GM18909 (cell line): ENCODE measurements around the gene PRDX5.

Experiments
- ATAC-seq: cut with Tn5 transposase; IDR thresholded peaks from one replicate; pipeline ENCODE4 v1.9.1; 2021; ENCODE audit warnings: mild to moderate bottlenecking; ENCODE audit not compliant: unreplicated experiment, poor library complexity

Gene PRDX5

DNA sequence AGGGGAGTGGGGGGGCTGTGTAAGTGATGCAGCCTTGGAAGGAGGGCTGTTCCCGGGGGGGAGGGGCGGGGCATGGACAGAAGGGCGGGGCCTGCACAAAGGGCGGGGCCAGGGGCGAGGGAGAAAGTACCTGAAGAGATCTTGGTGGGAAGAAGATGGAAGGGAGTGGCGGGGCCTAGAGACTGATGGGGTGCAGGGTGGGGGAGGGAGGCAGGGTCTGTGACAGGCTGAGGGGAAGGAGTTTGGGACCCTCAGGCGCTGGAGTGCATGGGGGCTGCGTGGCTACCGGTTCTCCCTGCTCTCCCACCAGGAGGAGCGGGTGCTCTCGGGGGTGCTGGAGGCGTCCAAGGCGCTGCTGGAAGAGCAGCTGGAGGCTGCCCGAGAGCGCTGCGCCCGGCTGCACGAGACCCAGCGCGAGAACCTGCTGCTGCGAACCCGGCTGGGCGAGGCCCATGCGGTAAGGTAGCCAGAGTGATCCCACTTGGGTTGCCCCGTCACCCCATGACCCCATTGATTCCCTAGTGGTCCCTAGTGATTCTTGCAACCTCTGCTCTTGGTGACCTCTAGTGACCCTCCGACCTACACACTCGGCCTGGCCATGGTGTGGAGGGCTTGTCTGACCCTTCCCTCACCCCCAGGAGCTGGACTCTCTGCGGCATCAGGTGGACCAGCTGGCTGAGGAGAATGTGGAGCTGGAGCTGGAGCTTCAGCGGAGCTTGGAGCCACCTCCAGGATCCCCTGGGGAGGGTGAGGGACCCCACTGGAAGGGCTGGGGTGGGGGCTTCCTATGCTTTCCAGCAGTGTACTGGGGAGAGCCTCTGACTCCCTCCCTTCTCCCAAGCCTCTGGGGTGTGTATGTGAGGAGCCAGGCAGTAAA is 25.2 kb downstream of the PRDX5 start:
- ATAC-seq = no peak

DNA sequence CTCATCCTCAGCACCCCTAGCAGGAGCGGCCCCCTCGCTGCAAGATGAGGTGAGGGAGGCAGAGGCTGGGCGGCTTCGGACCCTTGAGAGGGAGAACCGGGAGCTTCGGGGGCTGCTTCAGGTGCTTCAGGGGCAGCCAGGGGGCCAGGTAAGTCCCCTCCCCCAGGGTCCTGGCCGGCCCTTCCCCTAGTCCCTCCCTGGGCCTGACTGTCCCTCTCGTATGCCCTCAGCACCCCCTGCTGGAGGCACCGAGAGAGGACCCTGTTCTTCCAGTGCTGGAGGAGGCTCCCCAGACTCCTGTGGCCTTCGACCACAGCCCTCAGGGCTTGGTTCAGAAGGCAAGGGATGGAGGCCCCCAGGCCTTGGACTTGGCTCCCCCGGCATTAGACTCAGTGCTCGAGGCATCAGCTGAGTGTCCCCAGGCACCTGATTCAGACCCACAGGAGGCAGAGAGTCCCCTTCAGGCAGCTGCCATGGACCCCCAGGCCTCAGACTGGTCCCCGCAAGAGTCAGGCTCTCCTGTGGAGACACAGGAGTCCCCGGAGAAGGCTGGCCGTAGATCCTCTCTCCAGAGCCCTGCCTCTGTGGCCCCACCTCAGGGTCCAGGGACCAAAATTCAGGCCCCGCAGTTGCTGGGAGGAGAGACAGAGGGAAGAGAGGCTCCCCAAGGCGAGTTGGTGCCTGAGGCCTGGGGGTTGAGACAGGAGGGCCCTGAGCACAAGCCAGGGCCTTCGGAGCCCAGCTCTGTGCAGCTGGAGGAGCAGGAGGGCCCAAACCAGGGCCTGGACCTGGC is 26.0 kb downstream of the PRDX5 start:
- no peak for ATAC-seq

DNA sequence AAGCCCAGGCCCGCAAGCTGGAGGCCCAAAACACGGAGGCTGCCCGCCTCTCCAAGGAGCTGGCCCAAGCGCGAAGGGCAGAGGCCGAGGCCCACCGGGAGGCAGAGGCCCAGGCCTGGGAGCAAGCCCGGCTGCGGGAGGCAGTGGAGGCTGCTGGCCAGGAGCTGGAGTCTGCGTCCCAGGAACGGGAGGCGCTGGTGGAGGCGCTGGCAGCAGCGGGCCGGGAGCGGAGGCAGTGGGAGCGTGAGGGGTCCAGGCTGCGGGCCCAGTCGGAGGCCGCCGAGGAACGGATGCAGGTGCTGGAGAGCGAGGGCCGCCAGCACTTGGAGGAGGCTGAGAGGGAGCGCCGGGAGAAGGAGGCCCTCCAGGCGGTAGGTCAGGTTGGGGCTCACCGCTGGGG is 26.9 kb downstream of the PRDX5 start:
- no peak for ATAC-seq

DNA sequence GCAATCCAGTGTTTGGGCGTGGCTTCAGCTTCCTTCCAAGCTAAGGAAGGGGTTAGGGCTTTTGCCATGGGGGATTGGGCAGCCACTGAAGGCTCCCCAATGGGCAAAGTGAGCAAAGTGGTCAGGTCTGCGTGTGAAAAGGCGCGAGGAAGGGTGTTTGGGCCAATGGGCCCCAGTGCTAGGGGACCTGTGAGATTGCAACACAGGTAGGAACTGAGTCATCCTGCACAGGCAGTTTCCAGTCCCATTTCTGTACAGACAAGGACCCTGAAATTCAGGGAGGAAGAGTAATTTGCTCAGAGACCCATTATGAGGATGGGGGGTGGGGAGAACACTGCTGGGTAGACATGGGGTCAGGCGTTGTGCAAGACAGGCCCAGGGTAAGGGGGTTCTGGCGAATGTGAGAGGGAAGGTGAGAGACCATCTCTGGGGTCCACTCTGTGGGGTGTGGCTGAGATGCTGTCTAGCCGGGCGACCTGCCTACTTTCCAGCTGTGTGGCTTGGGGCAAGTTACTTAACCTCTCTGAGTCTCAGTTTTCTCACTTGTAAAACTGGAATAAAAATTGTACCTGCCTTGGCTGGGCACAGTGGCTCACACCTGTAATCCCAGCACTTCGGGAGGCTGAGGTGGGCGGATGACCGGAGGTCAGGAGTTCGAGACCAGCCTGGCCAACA is 29.4 kb downstream of the PRDX5 start:
- ATAC-seq = no peak

DNA sequence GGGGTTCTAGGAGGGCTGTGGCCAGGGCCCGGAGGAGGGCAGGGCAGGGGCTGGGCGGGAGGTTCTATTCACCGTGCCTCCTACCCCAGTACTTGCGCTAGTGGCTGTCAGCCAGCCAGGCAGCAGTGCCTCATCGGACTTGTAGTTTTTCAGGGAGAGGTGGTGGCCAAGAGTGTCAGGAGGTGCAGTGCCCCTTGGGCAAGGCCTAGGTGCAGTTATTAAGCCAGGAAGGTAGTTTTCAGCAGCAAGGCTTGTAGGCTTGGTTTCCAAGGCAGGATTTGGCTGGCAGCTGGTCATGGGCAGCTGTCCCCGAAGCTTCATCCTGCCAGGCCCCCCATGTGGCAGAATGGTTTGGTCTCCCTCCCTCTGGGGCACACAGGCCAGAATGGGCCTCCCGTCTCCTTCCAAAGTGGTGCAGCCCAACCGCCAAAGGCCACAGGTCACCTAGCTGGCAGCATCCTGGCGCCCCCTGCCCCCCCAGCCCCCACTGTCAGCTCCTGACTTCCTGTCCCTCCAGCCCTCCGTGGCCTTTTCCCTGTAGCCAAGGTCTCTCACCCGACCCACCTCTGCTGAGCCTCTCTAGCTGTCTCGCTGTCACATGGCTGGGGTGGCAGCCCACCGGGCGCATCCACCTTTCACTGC is 30.6 kb downstream of the PRDX5 start:
- ATAC-seq = no peak

DNA sequence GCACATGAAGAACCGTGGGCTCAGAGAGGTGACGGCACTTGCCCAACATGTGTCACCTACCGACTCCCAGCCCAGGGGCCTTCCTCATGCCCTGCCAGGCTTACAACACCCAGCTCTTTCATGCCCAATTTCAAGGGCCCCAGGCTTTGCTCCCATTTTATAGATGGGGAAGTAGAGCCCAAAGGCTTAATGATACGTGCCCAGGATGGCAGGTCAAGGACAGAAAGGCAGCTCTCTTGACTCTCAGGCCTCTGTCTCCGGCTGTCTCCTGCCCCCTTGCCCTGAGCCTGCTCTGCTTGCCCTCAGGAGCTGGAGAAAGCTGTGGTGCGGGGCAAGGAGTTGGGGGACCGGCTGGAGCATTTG is 31.1 kb downstream of the PRDX5 start:
- ATAC-seq = no peak

DNA sequence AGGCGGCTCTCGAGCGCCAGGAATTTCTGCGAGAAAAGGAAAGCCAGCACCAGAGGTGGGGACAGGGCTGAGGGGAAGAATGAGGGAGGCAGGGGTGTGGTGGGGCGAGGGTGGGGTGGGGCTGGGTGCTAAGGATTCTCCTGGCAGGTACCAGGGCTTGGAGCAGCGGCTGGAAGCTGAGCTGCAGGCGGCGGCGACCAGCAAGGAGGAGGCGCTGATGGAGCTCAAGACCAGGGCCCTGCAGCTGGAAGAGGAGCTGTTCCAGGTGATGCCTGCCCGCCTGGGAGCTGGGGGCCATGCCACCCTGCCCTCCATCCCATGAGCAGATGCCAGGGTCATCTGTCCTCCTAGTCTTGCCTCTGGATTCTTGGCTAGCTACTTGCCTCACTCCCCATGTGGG is 31.5 kb downstream of the PRDX5 start:
- no peak for ATAC-seq

DNA sequence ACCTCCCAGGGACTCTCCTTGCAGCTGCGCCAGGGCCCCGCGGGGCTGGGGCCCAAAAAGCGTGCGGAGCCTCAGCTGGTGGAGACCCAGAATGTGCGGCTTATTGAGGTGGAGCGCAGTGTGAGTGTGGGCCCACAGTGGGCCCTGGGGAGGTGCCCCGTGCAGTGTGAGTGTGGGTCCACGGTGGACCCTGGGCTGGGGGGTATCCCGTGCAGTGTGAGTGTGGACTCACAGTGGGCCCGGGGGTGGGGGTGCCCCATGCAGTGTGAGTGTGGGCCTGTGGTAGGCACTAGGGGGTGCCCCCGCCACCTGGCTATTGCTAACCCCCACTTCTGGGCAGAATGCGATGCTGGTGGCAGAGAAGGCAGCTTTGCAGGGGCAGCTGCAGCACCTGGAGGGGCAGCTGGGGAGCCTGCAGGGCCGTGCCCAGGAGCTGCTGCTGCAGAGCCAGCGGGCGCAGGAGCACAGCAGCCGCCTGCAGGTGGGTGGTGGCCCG is 33.3 kb downstream of the PRDX5 start:
- no peak for ATAC-seq

DNA sequence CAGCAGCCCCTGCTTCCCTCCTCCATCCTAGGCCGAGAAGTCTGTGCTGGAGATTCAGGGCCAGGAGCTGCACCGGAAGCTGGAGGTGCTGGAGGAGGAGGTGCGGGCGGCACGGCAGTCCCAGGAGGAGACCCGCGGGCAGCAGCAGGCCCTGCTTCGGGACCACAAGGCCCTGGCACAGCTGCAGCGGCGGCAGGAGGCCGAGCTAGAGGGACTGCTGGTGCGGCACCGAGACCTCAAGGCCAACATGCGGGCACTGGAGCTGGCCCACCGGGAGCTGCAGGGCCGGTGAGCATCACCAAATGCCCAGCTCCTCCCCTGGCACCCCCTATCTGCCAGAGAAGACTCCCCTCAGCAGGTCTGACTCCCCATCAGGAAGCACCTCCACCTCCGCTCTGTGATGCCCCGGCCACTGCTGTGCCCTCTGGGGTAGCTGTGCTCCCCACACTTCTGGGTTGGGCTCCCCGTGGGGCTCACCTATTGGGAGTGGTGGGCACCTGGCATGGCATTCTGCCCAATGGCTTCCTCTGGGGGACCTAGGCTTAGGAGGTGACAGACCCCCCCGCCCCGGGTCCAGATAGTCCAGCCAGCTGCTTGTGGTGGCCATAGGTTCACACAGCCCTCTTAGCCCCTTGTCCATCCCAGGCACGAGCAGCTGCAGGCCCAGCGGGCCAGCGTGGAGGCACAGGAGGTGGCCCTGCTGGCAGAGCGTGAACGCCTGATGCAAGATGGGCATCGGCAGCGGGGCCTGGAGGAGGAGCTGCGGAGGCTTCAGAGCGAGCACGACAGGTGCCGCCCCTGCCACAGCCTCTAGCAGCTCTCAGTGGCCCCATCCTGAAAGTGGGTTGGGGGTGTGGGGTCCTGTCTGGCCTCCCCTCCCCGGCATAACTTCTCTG is 34.4 kb downstream of the PRDX5 start:
- ATAC-seq = no peak

DNA sequence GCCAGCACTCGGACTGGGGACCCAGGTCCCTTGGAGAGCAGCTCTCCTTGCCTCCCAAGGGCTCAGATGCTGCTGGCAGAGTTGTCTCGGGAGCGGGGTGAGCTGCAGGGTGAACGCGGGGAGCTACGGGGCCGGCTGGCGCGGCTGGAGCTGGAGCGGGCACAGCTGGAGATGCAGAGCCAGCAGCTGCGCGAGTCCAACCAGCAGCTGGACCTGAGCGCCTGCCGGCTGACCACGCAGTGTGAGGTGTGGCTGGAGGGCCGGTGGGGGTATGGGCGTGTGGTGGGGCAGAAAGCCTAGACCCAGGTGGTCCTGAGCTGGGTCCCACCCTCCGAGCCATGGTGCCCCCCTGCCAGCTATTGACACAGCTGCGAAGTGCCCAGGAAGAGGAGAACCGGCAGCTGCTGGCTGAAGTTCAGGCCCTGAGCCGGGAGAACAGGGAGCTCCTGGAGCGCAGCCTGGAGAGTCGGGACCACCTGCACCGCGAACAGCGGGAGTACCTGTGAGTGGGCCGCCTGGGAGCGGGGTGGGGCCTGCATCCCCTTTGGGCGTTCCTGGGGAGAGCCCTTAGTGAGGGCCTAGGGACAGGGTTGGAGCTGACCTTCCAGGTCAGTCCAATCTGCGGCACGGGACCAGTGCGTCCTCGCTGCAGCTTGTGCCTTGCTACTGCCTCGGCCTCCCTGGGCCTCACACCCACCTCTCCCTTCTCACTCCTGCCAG is 35.2 kb downstream of the PRDX5 start:
- ATAC-seq = no peak

DNA sequence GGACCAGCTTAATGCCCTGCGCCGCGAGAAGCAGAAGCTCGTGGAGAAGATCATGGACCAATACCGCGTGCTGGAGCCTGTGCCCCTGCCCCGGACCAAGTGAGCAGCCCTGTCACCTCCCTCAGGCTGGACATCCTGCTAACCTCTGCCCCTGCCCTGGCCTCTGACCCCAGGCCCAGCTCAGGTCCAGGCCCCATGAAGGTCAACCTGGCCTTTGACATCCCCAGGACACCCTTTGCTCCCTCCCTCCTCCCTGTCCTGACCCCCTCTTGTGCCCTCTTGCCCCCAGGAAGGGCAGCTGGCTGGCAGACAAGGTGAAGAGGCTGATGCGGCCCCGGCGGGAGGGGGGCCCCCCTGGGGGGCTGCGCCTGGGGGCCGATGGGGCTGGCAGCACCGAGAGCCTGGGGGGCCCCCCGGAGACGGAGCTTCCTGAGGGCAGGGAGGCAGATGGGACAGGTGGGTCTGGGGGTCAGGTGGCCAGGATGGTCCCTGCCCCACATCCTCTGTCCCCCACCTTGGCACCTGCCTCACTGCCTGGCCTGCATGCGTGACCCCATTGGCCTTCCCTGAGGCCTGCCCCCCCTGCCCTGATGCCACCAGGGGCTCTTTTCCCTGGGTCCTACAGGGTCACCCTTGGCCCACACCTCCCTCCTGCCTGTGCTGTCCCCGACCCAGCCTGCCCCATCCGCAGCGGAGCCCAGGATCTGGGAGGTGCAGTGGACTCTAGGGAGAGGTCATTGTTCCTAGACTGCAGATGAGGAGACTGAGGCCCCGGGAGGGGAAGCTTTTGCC is 36.0 kb downstream of the PRDX5 start:
- ATAC-seq = no peak

DNA sequence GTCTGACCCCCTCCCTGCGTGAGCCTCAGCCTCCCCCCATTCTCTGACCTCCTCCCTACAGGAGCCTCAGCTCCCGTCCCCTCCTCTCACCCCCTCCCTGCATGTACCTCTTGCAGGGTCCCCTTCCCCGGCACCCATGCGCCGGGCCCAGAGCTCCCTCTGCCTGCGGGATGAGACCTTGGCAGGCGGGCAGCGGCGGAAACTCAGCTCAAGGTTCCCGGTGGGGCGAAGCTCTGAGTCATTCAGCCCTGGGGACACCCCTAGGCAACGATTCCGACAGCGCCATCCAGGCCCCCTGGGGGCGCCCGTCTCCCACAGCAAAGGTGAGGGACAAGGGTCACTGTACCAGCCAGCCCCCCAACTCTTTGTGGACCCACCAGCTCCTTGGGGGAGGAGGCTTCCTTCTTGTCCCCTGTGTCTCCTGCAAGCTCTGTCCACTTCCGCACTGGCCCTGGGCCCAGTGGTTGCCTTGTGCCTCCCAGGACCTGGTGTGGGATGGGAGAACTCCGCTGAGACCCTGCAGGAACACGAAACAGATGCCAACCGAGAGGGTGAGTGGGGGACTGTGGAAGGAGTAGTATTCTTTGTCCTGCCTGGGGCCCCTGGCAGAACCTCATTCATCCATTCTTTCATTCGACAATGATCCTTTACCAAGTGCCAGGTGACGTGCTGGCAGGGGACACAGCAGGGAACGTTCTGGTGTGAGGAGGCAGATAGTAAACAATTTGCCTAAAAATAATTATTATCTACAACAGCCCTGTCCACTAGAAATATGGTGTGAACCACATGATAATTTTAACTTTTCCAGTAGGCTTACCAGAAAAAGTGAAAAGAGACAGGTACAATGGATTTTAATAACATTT is 37.4 kb downstream of the PRDX5 start:
- ATAC-seq = no peak

DNA sequence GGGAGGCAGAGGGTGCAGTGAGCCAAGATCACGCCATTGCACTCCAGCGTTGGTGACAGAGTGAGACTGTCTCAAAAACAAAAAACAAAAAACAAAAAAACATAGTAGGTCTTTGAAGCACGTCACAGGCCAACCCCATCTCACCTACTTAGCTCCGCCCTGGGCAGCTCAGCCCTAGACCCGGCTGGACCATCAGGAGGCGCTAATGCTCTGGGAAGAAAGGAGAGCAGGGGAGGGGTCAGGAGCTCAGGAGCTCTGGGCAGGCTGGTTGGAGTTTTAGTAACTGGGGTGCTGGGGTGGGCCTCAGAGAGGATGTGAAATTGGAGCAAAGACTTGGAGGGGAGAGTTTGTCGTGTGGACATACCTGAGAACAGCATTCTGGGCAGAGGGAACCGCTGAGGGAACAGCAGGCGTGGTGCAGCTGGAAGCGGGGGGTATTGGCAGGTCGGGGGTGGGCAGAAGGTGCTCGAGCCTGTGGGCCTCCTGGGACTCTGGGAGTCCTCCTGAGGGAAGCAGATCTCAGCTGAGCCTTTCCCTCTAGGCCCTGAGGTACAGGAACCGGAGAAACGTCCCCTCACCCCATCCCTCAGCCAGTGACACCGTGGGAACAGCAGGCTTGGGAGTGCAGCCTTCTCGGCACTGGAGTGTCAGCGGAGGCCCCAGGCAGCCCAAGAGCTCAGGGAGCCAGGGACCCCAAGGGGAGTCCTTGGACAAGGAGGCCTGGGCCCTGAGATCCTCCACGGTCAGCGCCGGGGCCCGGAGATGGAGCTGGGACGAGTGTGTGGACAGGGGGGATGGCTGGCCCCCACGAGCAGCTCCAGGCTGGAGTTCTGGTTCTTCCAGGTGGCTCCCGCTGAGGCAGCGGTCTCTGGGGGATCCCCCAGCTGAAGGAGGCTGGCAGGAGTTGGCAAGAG is 38.8 kb downstream of the PRDX5 start:
- ATAC-seq = no peak

DNA sequence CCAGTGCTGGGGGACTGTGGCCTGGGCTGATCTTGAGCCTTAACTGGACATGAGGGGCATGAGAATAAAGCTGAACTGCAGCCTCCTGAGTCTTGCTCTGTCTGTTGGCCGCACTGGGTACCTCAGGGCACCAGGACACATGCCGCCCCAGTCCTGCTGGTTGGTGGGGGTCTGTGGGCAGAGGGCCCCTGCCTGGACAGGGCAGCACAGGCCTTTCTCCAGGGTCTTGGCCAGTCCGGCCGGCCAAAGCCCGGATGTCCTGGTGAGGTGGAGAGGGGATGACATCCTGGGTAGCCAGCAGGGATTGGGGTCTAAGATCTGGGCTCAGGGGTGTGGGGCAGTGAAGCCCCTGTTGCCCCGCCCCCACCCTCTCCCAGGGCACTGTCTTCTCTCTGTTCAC is 39.5 kb downstream of the PRDX5 start:
- no peak for ATAC-seq

DNA sequence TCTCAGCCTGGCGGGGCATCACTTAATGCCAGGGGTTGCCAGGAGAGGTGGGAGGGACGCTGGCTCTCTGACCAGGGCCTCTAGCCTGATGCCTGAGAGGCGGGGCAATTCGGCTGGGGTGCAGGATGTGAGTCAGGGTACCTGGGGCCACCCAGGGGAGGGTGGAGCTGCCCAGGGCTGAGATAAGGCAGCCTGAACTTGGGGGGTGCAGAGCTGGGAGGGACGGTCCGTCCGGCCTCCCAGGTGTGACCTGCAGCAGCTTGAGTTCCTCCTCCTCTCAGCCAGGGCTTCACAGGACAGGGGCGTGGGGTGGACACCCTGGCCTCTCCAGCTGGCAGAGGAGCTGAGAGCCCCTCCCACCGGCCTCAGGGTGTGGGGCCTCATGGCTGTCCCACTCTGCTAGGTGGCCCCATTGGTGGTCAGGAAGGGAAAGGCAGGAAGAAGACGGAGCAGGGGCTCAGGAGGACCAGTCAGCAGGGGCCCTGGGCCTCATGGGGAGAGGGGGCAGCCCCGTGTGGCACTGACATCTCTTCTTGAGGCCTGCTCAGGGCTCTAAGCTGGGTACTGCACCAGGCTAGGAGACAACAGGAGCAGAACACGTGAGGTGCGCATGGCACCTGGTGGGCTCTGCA is 40.1 kb downstream of the PRDX5 start:
- ATAC-seq = no peak

DNA sequence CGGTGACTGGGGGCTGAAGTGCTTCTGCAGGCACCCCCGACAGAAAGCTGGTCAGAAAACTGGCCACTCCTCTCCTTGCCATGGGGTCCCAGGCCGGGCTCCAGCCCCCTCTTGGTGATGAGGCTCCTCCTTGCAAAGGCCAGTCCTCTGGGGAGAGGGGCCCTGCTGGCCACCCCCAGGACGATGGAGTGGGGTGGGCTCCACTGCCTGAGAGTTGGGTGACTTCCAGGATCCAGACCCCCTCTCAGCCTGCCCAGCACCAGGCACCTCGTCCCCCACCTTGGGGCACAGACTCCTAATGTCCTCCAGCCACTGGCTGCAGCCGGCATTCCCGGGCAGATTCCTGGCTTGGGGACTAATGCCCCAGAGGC is 40.6 kb downstream of the PRDX5 start:
- peak; percentile 8 for ATAC-seq
